ENCODE measurements around the gene CABP1.
"Not testable (repeated sequence)": the region's sequence is repeated elsewhere in the genome, so short reads cannot be mapped to it uniquely, and the experiment has no call there.

Gene CABP1

GRCh38 chr12:120639771-120640721 lies at the start of gene CABP1:
CABP1 (plus strand) TSS chr12:120640626; CDS start chr12:120640686, 60 bp downstream.
- DNase-seq, result peak in 11 of 56 donors; percentile 10 to 40 (median 17)

GRCh38 chr12:120590741-120591407 lies 49.6 kb upstream of the CABP1 start:
- DNase-seq, result no peak

GRCh38 chr12:120592121-120593049 lies 48.0 kb upstream of the CABP1 start:
- DNase-seq, result peak in 2 of 56 donors; percentile 3 to 9

GRCh38 chr12:120596901-120597300 lies 43.5 kb upstream of the CABP1 start:
- DNase-seq, result no peak

GRCh38 chr12:120597861-120598260 lies 42.6 kb upstream of the CABP1 start:
- no peak for DNase-seq

GRCh38 chr12:120598674-120599463 lies 41.6 kb upstream of the CABP1 start:
- DNase-seq, result no peak

- DNase-seq, result no peak
Observed at GRCh38 chr12:120599672-120600552, 40.5 kb upstream of the CABP1 start.

- DNase-seq, result not testable (repeated sequence)
Observed at GRCh38 chr12:120602416-120602815, 38.0 kb upstream of the CABP1 start.

GRCh38 chr12:120610560-120610959 lies 29.9 kb upstream of the CABP1 start:
- no peak for DNase-seq

- not testable (repeated sequence) for DNase-seq
Observed at GRCh38 chr12:120611534-120611933, 28.9 kb upstream of the CABP1 start.

- DNase-seq, result no peak
Observed at GRCh38 chr12:120614848-120615247, 25.6 kb upstream of the CABP1 start.

- not testable (repeated sequence) for DNase-seq
Observed at GRCh38 chr12:120617193-120617592, 23.2 kb upstream of the CABP1 start.

- not testable (repeated sequence) for DNase-seq
Observed at GRCh38 chr12:120617767-120618166, 22.7 kb upstream of the CABP1 start.

- peak in 10 of 56 donors; percentile 6 to 60 (median 27) for DNase-seq
Observed at GRCh38 chr12:120618954-120619615, 21.3 kb upstream of the CABP1 start.

- no peak for DNase-seq
Observed at GRCh38 chr12:120620624-120621023, 19.8 kb upstream of the CABP1 start.

GRCh38 chr12:120625557-120626419 lies 14.6 kb upstream of the CABP1 start:
- DNase-seq, result no peak

- peak in 1 of 56 donors; percentile 6 for DNase-seq
Observed at GRCh38 chr12:120628919-120629318, 11.5 kb upstream of the CABP1 start.
